ENCODE measurements around the gene CDHR1.
"Not testable (repeated sequence)": the region's sequence is repeated elsewhere in the genome, so short reads cannot be mapped to it uniquely, and the experiment has no call there.

The CDHR1 gene

DNA sequence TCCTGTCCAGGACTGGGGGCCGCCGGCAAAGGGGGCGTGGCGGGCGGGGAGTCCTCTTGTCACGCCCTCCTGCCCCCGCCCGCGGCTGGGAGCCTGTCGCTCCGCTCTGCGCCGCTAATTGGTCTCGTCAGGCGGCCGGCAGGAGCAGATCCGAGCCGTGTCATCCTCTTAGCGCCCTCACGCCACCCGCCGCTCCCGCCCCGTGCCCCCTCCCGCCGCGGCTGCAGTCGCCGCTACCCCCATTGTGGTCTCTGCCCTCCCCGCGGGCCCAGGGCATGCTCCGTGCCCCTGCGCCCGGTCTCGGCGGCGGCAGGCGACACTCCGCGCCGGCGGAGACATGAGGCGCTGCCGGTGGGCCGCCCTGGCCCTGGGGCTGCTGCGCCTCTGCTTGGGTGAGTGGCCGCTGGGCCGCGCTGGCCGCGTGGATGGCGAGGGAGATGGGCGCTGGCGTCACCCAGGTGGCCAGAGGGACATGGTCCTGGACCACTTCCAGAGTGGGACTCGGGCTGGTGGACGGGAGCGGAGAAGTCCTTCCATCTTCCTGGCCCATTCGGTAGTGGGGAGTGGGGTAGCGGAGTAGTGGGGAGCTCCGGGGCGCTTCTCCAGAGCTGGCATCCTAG lies at the start of gene CDHR1:
Gene CDHR1 (plus strand): TSS at position 114 of the 620 bp plus-strand sequence. CDS start 224 bp downstream, at position 338.
- DNase-seq = peak; percentile 62 to 63

DNA sequence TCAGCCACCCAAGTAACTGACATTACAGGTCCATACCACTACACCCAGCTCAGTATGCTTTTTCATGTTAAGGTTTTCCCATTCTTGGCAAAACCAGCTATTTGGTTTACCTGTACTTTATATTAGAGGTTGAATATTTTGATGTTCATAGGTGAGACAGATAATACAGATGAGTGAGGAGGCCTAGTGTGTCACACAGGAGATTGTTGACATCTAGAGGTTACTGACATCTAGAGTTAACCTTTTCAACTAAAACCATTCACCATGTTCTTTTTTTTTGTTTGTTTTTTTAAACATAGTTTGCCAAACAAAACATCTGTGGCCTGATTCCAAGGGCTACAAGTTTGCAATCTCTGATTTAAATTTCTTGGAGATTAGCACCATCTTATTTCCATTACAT lies 47.0 kb upstream of the CDHR1 start:
- DNase-seq = no peak

DNA sequence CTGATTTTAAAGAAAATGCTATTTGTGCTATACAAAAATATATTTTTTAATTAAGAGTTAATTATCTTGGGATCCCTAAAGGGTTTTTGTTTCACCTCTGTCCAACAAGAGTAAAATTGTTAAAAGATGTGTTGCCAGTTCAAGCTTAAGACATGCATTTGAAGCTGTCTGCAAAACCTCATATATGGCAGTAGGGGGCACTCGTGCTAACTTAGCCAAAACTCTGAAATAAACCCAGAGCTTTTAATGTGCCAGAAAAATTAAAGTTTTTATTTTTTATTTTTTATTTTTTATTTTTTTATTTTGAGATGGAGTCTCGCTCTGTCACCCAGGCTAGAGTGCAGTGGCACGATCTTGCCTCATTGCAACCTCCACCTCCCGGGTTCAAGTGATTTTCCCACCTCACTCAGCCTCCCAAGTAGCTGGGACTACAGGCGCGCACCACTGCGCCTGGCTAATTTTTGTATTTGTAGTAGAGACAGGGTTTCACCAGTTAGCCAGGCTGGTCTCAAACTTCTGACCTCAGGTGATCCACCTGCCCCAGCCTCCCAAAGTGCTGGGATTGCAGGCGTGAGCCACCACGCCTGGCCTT lies 46.2 kb upstream of the CDHR1 start:
- peak; percentile 9 to 54 for DNase-seq

DNA sequence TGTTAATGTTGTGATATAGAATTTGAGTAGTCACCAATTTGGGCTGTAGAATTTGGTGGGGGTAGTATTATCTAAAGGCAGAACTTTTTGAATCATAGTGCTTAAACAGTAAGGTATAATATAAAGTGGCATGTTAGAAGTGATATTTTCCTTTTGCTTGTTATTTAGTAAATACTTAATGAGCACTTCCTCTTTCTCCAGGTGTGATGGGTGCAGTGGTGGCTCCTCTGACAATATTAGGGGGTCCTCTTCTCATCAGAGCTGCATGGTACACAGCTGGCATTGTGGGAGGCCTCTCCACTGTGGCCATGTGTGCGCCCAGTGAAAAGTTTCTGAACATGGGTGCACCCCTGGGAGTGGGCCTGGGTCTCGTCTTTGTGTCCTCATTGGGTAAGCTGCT lies 44.5 kb upstream of the CDHR1 start:
- DNase-seq = no peak

DNA sequence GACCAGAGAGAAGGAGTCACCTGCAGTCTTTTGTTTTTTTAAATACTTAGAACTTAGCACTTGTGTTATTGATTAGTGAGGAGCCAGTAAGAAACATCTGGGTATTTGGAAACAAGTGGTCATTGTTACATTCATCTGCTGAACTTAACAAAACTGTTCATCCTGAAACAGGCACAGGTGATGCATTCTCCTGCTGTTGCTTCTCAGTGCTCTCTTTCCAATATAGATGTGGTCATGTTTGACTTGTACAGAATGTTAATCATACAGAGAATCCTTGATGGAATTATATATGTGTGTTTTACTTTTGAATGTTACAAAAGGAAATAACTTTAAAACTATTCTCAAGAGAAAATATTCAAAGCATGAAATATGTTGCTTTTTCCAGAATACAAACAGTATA lies 41.6 kb upstream of the CDHR1 start:
- DNase-seq = no peak

DNA sequence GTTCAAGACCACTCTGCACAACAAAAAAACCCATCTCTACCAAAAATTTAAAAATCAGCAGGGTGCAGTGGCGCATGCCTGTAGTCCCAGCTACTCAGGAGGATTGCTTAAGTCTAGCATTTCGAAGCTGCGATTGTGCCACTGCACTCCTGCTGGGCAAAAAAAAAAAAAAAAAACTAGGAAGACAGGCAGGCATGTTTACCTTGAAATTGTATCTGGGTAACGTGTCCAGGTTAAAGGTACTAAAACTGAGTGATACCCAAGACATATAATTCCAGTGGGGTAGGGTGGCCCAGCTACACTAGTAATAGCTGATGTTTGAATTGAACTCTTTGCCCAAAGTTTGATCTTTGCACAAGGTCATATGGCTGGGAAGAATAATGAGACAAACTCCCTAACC lies 38.8 kb upstream of the CDHR1 start:
- no peak for DNase-seq

DNA sequence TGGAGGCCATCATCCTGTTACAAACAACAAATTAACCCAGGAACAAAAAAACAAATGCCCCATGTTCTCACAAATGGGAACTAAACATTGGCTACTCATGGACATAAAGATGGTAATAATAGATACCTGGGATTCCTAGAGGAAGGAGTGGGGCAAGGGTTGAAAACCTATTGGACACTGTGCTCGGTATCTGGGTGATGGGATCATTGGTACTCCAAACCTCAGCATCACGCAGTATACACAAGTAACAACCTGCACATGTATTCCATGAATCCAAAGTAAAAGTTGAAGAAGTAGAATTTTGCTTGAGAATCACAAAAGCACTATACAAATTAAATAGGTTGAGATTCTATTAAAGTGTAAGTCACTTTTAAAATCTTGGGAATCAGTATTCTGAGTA lies 38.3 kb upstream of the CDHR1 start:
- no peak for DNase-seq

DNA sequence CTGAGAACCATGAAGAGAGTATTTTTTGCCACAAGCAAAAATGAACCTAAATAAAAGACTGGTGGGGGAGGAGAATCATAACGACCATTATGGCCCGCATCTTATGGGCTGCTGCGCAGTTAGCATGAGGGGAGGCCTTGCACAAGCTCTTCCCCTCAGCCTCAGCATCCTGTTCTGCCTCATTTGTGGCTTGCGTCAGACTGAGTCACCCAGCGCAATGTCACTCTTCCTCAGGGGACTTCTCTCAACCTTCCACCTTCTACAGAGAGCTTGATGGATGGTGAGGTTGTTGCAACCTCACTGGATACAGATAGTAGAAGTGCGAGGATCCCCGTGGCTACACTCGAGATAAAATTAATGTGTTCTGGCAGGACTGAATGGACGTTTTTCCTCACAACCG lies 37.6 kb upstream of the CDHR1 start:
- peak; percentile 41 to 72 for DNase-seq

DNA sequence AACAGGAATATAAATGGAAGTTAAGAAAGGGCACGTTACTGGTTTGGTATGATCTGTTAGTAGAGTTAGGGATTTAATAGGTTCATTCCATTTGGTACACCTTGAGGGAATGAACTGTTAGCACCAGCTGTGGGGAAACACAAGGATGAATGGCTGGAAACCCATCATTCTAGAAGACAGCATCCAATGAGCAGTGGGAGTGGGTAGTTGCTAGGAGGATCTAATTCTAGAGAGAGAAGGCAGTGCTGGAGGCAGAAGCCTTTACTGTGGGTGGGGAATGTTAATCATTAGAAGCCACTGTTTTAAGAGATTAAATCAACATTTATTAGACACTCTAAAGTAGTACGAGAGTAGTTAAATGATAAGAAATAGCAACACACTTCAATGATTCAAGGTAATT lies 36.3 kb upstream of the CDHR1 start:
- DNase-seq = no peak

DNA sequence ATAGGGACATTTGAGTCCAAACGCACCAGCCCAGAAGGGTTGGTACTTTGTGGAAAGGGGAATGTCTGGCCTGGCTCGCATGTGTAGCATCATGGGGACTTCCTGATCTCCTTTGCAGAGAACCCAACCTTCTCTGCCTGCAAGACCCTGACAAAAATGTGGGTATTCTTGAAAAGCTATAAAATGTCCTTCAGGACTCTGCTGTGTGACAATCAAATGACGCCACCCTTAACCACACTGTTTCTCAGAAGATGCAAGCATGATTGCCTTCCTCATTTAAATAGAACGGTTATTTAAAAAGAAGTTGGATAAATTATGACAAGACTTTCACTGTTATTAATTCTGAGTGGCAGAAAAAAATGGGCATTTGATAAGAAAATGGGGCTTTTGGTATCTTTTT lies 35.8 kb upstream of the CDHR1 start:
- DNase-seq = no peak

DNA sequence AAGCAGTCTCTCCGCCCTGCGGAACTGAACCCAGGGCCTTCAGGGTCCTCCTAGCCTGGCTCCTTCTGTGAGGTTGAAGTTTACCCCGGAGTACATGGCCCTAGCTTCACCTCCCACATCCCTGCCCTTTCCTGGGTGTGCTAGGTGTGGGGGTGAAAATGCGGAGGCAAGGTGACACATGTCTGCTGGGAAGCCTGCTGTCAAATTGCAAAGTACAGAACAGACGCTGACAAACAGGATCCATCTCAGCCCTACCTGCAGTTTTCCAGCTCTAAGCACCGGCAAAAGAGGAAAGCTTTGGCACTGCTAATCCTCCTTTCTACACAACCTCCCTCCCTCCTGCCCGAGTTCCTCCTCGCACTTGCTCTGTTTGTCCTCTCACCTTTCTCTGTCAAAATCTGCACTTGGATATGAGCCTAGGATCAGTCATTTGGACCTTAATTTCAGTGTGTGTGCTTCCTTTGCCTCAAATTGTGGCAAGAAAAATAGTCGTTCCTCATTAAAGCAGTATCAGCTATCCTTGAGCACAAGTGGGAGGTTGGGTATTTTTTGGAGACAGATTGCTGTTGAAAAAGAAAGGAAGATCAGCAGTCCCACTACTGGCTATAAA lies 35.2 kb upstream of the CDHR1 start:
- no peak for DNase-seq

DNA sequence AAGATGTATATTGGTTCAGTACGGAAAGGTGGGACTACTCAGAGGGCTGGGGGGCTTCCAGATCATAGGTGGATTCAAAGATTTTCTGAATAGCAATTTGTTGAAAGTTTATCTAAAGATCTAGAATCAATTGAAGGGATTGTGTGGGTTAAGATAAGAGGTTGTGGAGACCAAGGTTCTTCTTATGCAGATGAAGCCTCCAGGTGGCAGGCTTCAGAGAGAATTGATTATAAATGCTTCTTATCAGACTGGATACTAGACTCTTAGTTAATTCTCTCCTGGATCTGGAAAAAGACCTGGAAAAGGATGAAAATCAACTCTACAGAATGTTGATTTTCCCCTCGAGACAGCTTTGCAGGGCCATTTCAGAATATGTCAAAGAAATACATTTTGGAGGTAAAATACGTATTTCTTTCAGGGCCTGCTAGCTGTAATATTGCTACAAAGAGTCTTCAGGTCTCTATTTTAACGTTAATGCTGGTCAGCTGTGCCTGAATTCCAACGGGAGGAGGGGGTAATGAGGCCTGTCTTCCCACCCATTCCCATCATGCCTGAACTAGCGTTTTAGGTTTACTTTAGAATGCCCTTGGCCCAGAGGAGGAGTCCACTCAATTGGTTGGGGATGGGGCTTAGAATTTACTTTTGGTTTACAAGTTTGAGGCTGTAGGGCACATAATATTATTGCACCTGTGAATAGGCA lies 33.5 kb upstream of the CDHR1 start:
- no peak for DNase-seq

DNA sequence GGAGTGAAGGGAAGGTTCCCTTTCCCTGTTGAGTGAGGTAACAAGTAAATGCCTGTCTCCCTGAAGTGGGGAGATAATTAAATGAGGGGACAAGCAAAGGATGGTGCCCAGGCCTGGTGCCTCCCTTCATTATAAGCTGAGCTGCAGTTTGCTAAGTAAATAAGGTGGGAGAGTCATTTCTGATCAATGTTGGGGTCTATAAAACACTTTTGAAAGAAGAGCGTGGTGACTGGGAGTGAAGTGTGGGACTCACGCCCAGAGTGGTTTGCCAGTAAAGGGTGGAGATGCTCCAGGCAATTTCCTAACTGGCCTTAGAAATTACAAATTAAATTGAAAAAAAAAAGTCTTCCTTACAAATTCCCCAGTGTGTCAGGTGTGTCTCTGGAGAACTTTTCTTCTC lies 30.3 kb upstream of the CDHR1 start:
- DNase-seq = no peak

DNA sequence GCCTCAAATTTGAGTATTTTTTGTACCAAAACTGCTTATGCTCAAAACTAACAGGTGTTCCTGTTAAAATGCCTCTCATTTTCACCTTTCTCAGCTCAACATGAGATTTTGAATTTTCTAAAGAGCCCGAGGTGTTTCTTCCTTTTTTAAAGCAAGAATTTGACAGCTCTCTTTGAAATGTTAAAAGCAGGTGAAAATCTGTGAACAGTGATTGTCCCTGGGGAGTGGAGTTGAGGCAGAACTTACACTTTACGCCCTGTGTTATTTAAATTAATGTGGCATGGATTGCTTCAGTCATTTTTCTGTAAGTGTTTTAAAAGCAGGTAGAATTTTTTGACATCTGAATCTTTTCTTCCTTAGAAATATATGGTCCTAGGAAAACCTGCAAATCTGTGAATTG lies 29.9 kb upstream of the CDHR1 start:
- no peak for DNase-seq

DNA sequence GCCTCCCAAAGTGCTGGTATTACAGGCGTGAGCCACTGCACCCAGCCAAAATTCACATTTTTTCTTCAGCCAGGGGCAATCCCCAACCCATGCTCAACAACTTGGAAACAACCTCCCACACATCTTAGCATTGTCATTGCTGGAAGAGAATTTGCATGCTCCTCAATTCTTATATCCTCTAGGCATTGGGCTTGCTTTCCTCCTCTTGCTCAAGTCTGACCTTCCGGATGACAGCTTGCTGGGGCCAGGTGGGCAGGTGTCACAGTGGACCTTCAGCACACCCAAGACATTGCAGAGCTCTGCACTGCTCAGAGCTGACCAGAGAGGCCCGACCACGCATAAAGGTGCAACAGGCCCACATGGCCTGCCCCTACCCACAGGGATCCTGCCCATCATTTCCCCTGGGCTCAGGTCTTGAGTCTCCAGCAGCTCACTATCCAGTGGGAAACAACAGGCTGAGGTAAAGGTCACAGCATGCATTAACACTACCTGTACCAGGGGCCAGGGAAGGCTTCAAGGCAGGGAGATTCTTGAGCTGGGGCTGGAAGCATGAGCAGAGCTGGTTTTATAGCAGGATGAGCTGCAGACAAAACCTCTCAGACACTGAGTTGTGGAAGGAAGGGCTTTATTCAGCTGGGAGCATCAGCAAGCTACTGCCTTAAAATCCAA lies 27.6 kb upstream of the CDHR1 start:
- DNase-seq = no peak

DNA sequence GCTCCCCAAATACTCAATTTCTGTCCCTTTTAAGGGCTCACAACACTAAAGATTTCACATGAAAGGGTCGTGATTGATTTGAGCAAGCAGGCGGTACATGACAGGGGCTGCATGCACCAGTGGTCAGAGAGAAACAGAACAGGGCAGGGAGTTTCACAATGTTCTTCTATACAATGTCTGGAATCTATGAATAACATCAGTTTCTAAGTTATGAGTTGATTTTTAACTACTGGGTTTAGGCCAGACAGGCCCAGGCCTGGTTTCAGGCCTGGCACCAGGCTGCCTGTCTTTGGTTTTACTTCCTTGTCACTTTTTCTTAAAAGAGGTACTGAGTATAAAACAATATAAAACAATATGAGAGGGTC lies 27.1 kb upstream of the CDHR1 start:
- DNase-seq = not testable (repeated sequence)

DNA sequence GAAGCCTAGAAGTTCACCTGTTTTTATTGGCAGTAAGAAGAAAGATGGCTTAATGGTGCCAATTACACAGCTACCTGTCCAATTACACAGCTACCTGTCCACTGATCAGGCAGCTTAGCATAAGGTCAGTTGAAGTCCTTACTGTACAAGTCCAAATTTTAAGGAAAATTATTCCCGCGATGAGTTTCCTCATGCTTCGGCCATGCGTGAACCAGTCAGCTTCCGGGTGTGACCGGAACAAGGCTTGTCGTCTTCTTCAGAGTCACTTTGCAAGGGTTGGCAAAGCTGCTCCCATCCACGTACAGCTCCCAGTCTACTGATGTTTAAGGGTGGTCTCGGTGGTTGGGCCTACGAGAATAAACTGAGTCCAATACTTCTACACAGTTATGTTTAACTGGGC lies 26.0 kb upstream of the CDHR1 start:
- DNase-seq = not testable (repeated sequence)

DNA sequence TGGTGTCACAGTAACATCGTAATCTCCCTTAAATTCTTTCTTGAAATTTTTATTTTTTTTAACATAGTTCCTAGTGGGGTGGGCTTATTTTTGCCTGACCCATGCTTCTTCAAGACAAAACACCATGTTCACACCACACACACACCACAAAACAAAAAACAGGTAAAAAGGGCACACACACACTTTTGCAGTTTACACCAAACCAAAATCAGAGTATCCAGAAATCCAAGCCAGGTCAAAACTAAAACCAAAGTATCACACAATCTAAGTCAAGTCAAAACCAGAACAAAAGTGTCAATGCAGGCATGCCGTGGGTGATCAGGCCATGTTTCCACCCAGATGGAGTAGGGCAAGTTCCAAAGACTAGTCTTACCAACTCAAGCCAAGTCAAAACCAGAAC lies 23.1 kb upstream of the CDHR1 start:
- DNase-seq = not testable (repeated sequence)

DNA sequence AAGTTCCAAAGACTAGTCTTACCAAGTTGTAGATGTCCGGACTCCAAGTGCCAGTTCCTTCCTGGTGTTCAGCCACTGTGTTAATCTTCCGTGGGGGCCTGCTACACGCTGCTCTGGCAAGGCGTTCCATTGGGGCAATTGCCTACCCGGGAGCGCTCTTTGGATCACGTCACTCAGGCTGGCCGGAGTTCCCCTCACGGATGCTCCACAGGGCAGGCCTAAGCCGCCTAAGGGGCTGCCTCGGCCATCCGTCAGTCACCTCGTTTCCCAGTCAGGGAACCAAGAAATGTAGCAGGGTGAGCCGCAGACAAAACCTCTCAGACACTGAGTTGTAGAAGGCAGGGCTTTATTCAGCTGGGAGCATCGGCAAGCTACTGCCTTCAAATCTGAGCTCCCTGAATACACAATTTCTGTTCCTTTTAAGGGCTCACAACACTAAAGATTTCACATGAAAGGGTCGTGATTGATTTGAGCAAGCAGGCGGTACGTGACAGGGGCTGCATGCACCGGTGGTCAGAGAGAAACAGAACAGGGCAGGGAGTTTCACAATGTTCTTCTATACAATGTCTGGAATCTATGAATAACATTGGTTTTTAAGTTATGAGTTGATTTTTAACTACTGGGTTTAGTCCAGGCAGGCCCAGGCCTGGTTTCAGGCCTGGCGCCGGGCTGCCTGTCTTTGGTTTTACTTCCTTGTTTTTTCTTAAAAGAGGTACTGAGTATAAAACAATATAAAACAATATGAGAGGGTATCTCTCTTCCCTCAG lies 22.5 kb upstream of the CDHR1 start:
- not testable (repeated sequence) for DNase-seq

DNA sequence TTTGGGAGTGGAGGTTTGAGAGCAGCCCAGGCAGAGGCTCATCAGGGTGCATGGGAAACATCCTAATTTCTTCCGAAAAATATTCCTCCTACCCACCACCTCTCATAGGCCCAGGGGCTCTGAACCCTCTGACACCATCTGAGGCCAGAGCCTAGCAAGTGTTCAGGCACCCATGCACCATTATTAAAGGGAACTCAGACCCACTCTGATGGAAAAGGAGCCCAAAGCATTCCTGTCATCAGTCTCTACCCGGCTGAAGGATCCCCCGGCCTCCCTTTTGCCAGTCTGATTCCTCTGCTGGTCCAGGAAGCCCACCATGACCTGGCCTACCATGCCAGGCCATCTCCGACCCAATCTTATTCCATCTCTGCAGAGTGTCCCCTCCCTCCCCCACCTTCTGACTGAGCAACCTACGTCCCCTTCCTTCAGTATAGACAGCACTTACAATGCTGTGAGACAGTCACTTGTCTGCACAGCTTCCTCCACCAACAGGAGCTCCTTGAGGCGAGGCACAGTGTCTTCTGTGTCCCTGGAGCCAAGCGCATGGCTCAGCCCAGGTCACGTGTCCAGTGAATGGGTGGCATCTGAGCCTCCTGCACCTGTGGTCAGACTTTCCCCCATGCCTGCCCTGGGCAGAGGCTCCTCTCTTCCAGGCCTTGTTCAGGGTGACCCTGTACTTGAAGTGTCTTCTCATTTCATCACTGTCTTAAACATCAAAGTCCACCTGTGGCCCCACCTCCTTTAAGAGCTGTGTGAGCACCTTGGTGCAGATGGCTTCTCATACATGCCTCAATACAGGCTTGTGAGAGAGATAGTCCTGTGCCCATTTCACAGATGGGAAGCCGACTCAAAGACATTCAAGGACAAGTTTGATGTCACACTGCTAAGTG lies 21.6 kb upstream of the CDHR1 start:
- DNase-seq = no peak

DNA sequence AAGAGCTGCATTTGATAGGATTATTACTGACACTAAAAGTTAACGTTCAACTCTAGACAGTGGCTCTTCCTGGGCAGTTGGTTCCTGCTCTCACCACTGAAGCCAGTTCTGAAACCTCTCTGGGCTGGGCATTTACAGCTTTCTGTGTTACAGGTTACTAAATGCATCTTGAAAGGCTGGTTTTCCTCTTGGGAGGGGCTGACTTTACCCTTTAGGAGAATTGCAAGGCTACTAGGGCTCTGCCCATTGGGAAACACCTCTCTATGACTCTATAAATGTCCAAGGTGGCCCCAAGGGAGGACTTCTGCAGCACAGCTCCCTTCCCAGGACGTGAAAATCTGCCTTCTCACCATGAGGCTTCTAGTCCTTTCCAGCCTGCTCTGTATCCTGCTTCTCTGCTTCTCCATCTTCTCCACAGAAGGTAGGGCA lies 20.8 kb upstream of the CDHR1 start, which contains the start of gene GPR15LG:
Gene GPR15LG (plus strand): TSS at position 301 of the 429 bp plus-strand sequence. CDS start 51 bp downstream, at position 352.
- no peak for DNase-seq

Data from CD4-positive, alpha-beta T cell treated with Interleukin-1 beta for 1 hour (primary cell).